HUES48 (cell line): ENCODE data around the gene CYP46A1.

Experiments used
- H3K27ac ChIP-seq: one replicate; pipeline ENCODE4 v1.7.0; 2013; ENCODE audit warnings: low read depth, low read length, inconsistent platforms
- H3K27me3 ChIP-seq: 2 replicates; pipeline ENCODE4 v1.6.1; 2013; ENCODE audit warnings: mild to moderate bottlenecking, low read length; ENCODE audit not compliant: control insufficient read depth, insufficient read depth
- H3K36me3 ChIP-seq: 2 replicates; pipeline ENCODE4 v1.6.1; 2013; ENCODE audit warnings: low read length; ENCODE audit not compliant: control insufficient read depth, insufficient read depth
- H3K4me1 ChIP-seq: 2 replicates; pipeline ENCODE4 v1.6.1; 2013; ENCODE audit warnings: mild to moderate bottlenecking, low read length; ENCODE audit not compliant: control insufficient read depth, insufficient read depth
- H3K4me3 ChIP-seq: 2 replicates; pipeline ENCODE4 v1.5.1; 2013; ENCODE audit warnings: mild to moderate bottlenecking, low read depth, low read length
- H3K9ac ChIP-seq: 2 replicates; pipeline ENCODE4 v1.6.1; 2013; ENCODE audit warnings: mild to moderate bottlenecking, low read depth, low read length, moderate library complexity
- H3K9me3 ChIP-seq: 2 replicates; pipeline ENCODE4 v1.6.1; 2013; ENCODE audit warnings: low read length; ENCODE audit not compliant: control insufficient read depth, insufficient read depth

CYP46A1 gene

DNA sequence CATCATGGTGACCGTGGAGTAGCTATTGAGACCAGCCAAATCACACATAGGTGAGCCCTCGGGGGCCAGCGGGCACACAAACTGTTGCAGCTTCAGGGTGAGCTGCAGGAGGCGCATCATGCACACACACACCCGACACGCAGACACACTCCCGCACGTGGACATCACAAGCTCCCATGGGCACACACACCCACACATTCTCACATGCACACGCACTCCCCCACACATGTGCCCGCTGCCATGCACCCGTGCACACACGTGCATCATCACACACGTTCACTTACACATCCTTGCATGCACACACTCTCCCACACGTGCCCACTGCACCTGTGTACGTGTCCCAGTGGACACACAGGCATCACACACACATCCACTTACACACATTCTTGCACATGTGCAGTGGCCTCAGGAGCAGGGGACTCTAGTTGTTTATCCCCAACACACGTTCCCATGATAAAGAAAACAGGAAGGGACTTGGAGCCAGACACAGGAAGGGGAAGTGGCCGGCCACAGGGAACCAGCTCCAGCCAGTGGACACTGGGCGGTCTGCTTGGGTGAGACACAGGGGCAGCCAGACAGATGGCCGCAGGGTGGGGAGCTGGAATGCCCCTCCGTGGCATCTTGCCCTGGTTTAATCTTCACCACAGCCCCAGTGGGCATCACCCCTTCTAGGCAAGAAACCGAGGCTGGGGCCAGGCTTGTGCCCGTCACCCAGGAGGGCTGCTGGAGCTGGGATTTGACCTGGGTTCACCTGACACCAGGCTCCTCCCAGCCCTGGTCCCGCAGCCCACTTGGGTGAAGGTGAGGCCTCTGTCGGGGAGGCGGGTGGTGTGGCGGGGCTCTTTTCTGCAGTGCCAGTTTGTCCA, 49.7 kb downstream of the CYP46A1 start:
- Histone ChIP-seq H3K9ac (no peak overlapping the region), H3K27ac (no peak overlapping the region), H3K27me3 (no peaks in the 10 kb centered on the region), H3K9me3 (no peaks in the 10 kb centered on the region), H3K4me3 (no peak overlapping the region), H3K36me3 (no peaks in the 10 kb centered on the region), H3K4me1 (0 out of 2 replicates have a peak, but pooled peaks cover 7% of the 10 kb centered on the region)

GRCh38 chr14:99734406-99735051, 50.4 kb downstream of the CYP46A1 start:
- Histone ChIP-seq H3K9ac (no peak overlapping the region), H3K36me3 (no peaks in the 10 kb centered on the region), H3K4me3 (no peak overlapping the region), H3K27ac (no peak overlapping the region), H3K4me1 (0 out of 2 replicates have a peak, but pooled peaks cover 7% of the 10 kb centered on the region), H3K9me3 (no peaks in the 10 kb centered on the region), H3K27me3 (no peaks in the 10 kb centered on the region)

- H3K4me1 ChIP-seq, result 0 out of 2 replicates have a peak, but pooled peaks cover 7% of the 10 kb centered on the region
- H3K36me3 ChIP-seq, result no peaks in the 10 kb centered on the region
- no peak overlapping the region for H3K4me3 ChIP-seq
- H3K9ac ChIP-seq, result no peak overlapping the region
- no peaks in the 10 kb centered on the region for H3K9me3 ChIP-seq
- no peaks in the 10 kb centered on the region for H3K27me3 ChIP-seq
- no peak overlapping the region for H3K27ac ChIP-seq
Observed at GRCh38 chr14:99735189-99736135, 51.4 kb downstream of the CYP46A1 start.

GRCh38 chr14:99736603-99737371, 52.7 kb downstream of the CYP46A1 start:
- no peaks in the 10 kb centered on the region for H3K27me3 ChIP-seq
- H3K4me3 ChIP-seq, result no peak overlapping the region
- H3K9ac ChIP-seq, result no peak overlapping the region
- no peaks in the 10 kb centered on the region for H3K9me3 ChIP-seq
- H3K27ac ChIP-seq, result no peak overlapping the region
- 0 out of 2 replicates have a peak, but pooled peaks cover 3% of the 10 kb centered on the region for H3K4me1 ChIP-seq
- H3K36me3 ChIP-seq, result no peaks in the 10 kb centered on the region

- Histone ChIP-seq H3K9ac (no peak overlapping the region), H3K27me3 (no peaks in the 10 kb centered on the region), H3K9me3 (no peaks in the 10 kb centered on the region), H3K36me3 (no peaks in the 10 kb centered on the region), H3K4me3 (no peak overlapping the region), H3K27ac (no peak overlapping the region), H3K4me1 (0 out of 2 replicates have a peak, but pooled peaks cover 3% of the 10 kb centered on the region)
Observed at GRCh38 chr14:99737451-99737951, 53.4 kb downstream of the CYP46A1 start.

DNA sequence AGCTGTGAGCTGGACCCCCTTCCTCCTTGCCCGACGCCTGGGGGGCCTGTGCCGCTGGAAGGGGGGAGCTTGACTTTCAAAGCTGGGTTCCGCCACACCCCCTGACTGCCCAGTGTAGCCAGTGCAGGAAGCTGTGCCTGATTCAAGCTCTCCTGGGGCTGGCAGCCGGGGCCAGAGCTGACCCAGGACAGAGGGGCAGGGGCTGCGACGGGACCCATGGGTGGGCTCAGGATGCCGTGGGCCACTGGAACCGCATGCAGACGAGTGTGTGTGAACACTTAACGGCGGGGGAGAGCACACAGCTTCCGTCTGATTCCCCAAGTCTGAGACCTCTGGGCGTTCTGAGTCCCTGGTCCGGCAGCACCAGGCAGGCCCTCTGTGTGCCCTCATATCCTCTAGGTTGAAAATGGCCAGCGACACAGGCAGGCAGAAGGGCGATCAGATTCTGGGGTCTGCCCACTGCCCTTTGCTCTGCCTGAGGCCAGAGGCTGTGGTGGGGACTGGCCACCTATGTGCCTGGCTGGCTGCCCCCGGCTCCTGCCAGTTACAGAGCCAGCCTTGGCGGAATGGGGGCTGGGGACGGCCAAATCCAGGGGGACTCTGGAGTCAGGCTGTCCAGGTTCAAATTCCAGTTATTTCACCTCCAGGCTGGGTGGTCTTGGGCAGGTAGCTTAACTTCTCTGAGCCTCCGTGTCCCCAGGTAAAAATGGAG, 54.0 kb downstream of the CYP46A1 start:
- no peaks in the 10 kb centered on the region for H3K36me3 ChIP-seq
- no peaks in the 10 kb centered on the region for H3K9me3 ChIP-seq
- no peaks in the 10 kb centered on the region for H3K27me3 ChIP-seq
- no peak overlapping the region for H3K9ac ChIP-seq
- no peak overlapping the region for H3K27ac ChIP-seq
- H3K4me1 ChIP-seq, result 0 out of 2 replicates have a peak, but pooled peaks cover 3% of the 10 kb centered on the region
- no peak overlapping the region for H3K4me3 ChIP-seq

DNA sequence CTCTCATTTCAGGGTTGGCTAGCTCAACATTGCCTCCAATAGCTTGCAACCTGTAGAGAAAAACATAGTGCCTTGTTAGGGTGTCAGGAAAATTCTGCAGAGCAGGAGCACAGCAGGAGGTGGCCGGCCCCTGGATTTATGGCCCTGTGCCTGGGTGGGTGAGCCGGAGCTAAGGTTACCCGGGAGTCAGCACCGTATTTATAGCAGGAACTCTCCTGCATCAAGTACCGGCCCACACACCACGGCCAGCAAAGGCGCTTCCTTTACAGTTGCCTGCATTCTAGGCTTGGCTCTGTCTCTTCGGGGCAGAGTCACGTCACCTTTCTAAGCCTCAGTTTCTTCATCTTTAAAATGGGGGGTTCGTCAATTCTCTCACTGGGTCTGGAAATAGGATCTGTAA, 56.3 kb downstream of the CYP46A1 start:
- H3K4me3 ChIP-seq, result no peak overlapping the region
- H3K4me1 ChIP-seq, result peaks cover 14% of the 10 kb centered on the region
- no peaks in the 10 kb centered on the region for H3K27me3 ChIP-seq
- no peak overlapping the region for H3K27ac ChIP-seq
- no peaks in the 10 kb centered on the region for H3K36me3 ChIP-seq
- H3K9ac ChIP-seq, result no peak overlapping the region
- H3K9me3 ChIP-seq, result no peaks in the 10 kb centered on the region

- H3K27ac ChIP-seq, result no peak overlapping the region
- no peaks in the 10 kb centered on the region for H3K9me3 ChIP-seq
- H3K9ac ChIP-seq, result no peak overlapping the region
- peaks cover 24% of the 10 kb centered on the region for H3K4me1 ChIP-seq
- H3K4me3 ChIP-seq, result no peak overlapping the region
- no peaks in the 10 kb centered on the region for H3K36me3 ChIP-seq
- no peaks in the 10 kb centered on the region for H3K27me3 ChIP-seq
Observed at GRCh38 chr14:99741227-99741976, 57.3 kb downstream of the CYP46A1 start.

DNA sequence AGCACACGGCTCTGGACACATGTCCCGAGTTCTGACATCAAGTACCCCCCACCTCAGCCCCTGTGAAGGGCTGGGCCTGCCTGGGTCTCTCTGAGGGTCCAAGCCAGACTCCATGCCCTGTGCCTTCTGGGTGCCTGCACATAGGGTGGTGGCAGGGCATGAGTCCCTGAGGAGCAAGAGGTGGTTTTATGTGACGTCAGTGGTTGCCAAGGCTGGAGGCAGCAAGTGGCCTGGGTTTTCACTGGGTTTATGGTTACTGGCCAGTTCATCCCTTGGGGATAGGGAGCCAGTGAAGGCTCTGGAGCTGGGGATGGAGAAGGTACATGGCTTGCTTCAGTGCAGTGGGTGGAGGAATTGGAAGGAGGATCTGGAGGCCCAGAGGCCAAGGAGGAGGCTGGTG, 58.0 kb downstream of the CYP46A1 start:
- no peaks in the 10 kb centered on the region for H3K36me3 ChIP-seq
- no peak overlapping the region for H3K4me3 ChIP-seq
- no peaks in the 10 kb centered on the region for H3K27me3 ChIP-seq
- no peak overlapping the region for H3K27ac ChIP-seq
- no peak overlapping the region for H3K9ac ChIP-seq
- no peaks in the 10 kb centered on the region for H3K9me3 ChIP-seq
- H3K4me1 ChIP-seq, result peaks cover 26% of the 10 kb centered on the region
